ENCODE data around the gene CHN1. TPM values are rescaled to one million over a fixed set of nuclear protein-coding genes. Genes with fewer than 3 reads are reported as not detected.

Gene CHN1
- total RNA-seq, 2 experiments from 2014 or later: 5.3 to 5.6 TPM

DNA sequence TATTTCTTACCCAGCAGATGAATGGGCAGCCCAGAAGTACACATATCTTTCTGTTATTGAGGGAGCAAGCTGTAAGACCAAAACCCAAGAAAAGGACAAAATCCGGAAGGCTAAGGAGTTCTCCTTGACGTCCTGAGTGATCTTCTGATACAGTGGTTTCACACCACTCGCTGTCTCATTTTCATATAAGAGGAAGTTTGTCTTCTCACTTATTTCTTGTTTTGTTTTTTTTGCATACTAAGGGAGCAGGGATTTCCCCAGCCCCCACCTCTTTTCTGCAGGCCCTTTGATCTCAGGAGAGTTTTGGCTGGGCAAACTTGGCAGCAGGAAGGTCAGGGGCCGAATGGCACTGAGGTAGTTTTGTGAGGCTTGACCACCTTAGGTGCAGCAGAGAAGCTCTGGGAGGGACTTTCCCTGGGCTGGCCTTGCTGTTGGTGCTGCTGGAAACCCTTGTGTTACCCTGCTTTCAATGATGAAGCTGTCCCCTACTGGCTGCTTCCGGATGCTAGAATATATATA lies 254.2 kb downstream of the CHN1 start:
- intact Hi-C loops (cut with DNase I, micrococcal nuclease): no loop called here
- H3K27me3 Mint-ChIP-seq: no peaks in the 10 kb centered on the region
- TF ChIP-seq, protein P1, sequence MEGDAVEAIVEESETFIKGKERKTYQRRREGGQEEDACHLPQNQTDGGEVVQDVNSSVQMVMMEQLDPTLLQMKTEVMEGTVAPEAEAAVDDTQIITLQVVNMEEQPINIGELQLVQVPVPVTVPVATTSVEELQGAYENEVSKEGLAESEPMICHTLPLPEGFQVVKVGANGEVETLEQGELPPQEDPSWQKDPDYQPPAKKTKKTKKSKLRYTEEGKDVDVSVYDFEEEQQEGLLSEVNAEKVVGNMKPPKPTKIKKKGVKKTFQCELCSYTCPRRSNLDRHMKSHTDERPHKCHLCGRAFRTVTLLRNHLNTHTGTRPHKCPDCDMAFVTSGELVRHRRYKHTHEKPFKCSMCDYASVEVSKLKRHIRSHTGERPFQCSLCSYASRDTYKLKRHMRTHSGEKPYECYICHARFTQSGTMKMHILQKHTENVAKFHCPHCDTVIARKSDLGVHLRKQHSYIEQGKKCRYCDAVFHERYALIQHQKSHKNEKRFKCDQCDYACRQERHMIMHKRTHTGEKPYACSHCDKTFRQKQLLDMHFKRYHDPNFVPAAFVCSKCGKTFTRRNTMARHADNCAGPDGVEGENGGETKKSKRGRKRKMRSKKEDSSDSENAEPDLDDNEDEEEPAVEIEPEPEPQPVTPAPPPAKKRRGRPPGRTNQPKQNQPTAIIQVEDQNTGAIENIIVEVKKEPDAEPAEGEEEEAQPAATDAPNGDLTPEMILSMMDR (IDR thresholded peaks at IDR 0.05): no peak
- Histone ChIP-seq H3K27me3 (ENCODE audit: control insufficient read depth in 1 of 2, insufficient read depth in 2 of 2, low read length in 2 of 2) (no peaks in the 10 kb centered on the region), H3K27ac (ENCODE audit: low read depth in 1 of 2, low read length in 2 of 2) (peak overlapping the region in 1 of 2 donors; percentile 22), H3K9me3 (ENCODE audit: control insufficient read depth in 1 of 2, insufficient read depth in 1 of 2, low read length in 2 of 2) (no peaks in the 10 kb centered on the region), H3K36me3 (ENCODE audit: insufficient read depth, low read length) (no peaks in the 10 kb centered on the region), H3K4me3 (ENCODE audit: low read length) (no peak overlapping the region), H3K4me1 (ENCODE audit: insufficient read depth, low read length) (peaks cover 40% of the 10 kb centered on the region)
- ATAC-seq (ENCODE audit: poor library complexity) (peak; percentile 41), DNase-seq (peak in 11 of 14 experiments; percentile 11 to 85 (median 26))
- ChIA-PET CTCF (no interaction called here), POLR2A (interaction anchor here (0.9 kb wide), 1 partner anchor 27 kb away, joined by 3 read pairs; no protein-coding TSS in a partner anchor)
- H3K4me3 Mint-ChIP-seq: peak overlapping the region; percentile 18
- peak overlapping the region; percentile 79 for H3K27ac Mint-ChIP-seq
- H3K9me3 Mint-ChIP-seq: no peaks in the 10 kb centered on the region
- no peaks in the 10 kb centered on the region for H3K36me3 Mint-ChIP-seq (ENCODE audit: low read depth)
- peaks cover 36% of the 10 kb centered on the region for H3K4me1 Mint-ChIP-seq (ENCODE audit: low read depth)

DNA sequence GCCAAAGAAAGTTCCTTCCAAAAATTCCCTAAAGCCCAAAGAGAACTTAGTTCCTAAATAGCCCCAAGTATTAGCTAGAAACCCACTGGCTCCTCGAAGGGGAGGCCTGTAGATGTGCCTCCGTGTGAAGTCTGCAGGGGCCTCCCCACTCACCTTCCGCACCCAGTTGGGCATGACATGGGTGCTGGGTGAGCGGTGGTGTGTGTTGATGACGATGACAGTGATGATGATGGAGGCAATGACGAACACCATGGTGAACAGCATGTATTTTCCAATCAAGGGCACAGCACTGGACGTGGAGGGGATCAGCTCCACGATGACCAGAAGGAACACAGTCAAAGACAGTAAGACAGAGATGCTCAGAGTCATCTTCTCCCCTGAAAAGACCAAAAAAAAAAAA lies 255.4 kb downstream of the CHN1 start:
- H3K27ac Mint-ChIP-seq: no peak overlapping the region
- no peak overlapping the region for H3K4me3 Mint-ChIP-seq
- Histone ChIP-seq H3K27me3 (ENCODE audit: control insufficient read depth in 1 of 2, insufficient read depth in 2 of 2, low read length in 2 of 2) (no peaks in the 10 kb centered on the region), H3K9me3 (ENCODE audit: control insufficient read depth in 1 of 2, insufficient read depth in 1 of 2, low read length in 2 of 2) (no peaks in the 10 kb centered on the region), H3K36me3 (ENCODE audit: insufficient read depth, low read length) (no peaks in the 10 kb centered on the region), H3K27ac (ENCODE audit: low read depth in 1 of 2, low read length in 2 of 2) (no peak overlapping the region), H3K4me3 (ENCODE audit: low read length) (no peak overlapping the region), H3K4me1 (ENCODE audit: insufficient read depth, low read length) (peaks cover 40% of the 10 kb centered on the region)
- H3K36me3 Mint-ChIP-seq (ENCODE audit: low read depth): no peaks in the 10 kb centered on the region
- ChIA-PET POLR2A (interaction anchor here (0.8 to 1.5 kb wide), 4 partner anchors 21 to 50 kb away, joined by 3 to 4 read pairs (median 3); no protein-coding TSS in a partner anchor), CTCF (interaction anchor here (1.0 to 2.2 kb wide), 13 partner anchors 9 to 387 kb away, joined by 3 to 14 read pairs (median 4); no protein-coding TSS in a partner anchor)
- no peaks in the 10 kb centered on the region for H3K9me3 Mint-ChIP-seq
- H3K4me1 Mint-ChIP-seq (ENCODE audit: low read depth): peaks cover 36% of the 10 kb centered on the region
- intact Hi-C loops (cut with DNase I, micrococcal nuclease): loop anchor here (1.0 to 2.0 kb wide), 5 partner anchors 29 to 241 kb away; no protein-coding TSS in a partner anchor
- no peaks in the 10 kb centered on the region for H3K27me3 Mint-ChIP-seq
- DNase-seq (peak in 1 of 14 experiments; percentile 17), ATAC-seq (ENCODE audit: poor library complexity) (no peak)
- TF ChIP-seq, protein P1 (IDR thresholded peaks at IDR 0.05): no peak

DNA sequence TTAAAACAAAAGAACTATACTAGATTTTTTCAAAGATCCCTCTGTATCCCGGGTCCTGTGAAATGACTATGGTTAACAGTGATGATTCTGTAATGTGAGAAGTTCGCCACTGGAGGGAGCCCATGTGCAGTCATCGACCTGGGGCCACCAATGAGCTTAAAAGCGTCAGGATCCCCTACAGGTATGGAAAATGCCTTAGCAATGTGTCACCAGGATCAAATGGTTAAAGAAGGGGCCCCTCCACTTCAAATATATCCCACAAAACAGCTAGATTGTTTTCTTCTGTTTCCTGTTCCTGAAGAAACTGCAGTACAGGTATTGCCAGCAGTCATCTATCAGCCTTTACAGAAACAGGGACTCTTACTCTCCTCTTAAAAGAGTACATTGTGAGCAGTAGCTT lies 256.2 kb downstream of the CHN1 start:
- peaks cover 40% of the 10 kb centered on the region for H3K4me1 ChIP-seq (ENCODE audit: insufficient read depth, low read length)
- Mint-ChIP-seq H3K4me3 (no peak overlapping the region), H3K9me3 (no peaks in the 10 kb centered on the region), H3K4me1 (ENCODE audit: low read depth) (peaks cover 36% of the 10 kb centered on the region), H3K27ac (no peak overlapping the region), H3K36me3 (ENCODE audit: low read depth) (no peaks in the 10 kb centered on the region), H3K27me3 (no peaks in the 10 kb centered on the region)
- POLR2A ChIA-PET: interaction anchor here (0.6 to 1.6 kb wide), 12 partner anchors 11 to 256 kb away, joined by 3 to 7 read pairs (median 3); partner anchors contain the start of gene CHN1
- intact Hi-C loops (cut with DNase I, micrococcal nuclease): loop anchor here (1.0 to 2.0 kb wide), 5 partner anchors 29 to 241 kb away; no protein-coding TSS in a partner anchor
- no peak overlapping the region for H3K4me3 ChIP-seq (ENCODE audit: low read length)
- ATAC-seq (ENCODE audit: poor library complexity) (peak; percentile 63), DNase-seq (peak; percentile 53 to 86 (median 66))
- TF ChIP-seq, protein P1 (IDR thresholded peaks at IDR 0.05): peak; percentile 81
- CTCF ChIA-PET: interaction anchor here (0.5 to 2.2 kb wide), 26 partner anchors 10 to 388 kb away, joined by 3 to 14 read pairs (median 3); no protein-coding TSS in a partner anchor
- no peak overlapping the region for H3K27ac ChIP-seq (ENCODE audit: low read depth in 1 of 2, low read length in 2 of 2)
- H3K27me3 ChIP-seq (ENCODE audit: control insufficient read depth in 1 of 2, insufficient read depth in 2 of 2, low read length in 2 of 2): no peaks in the 10 kb centered on the region
- H3K36me3 ChIP-seq (ENCODE audit: insufficient read depth, low read length): no peaks in the 10 kb centered on the region
- no peaks in the 10 kb centered on the region for H3K9me3 ChIP-seq (ENCODE audit: control insufficient read depth in 1 of 2, insufficient read depth in 1 of 2, low read length in 2 of 2)

Other genes starting within 250 kb of the CHN1 start
- under 1 TPM; 0.17 to 0.19 TPM for gene CHRNA1, start 240.9 kb downstream of the CHN1 start, total RNA-seq
- 10 to 100 TPM; 44.7 to 44.8 TPM for gene ATF2, start 162.8 kb upstream of the CHN1 start, total RNA-seq
- gene ATP5MC3, start 176.3 kb upstream of the CHN1 start, total RNA-seq: 10 to 100 TPM; 79.5 to 81.6 TPM

Measured in CD4-positive, alpha-beta T cell (primary cell).